Caco-2 (cell line): ENCODE results near the gene MGLL. TPM values are rescaled to one million over a fixed set of nuclear protein-coding genes. Genes with fewer than 3 reads are reported as not detected.

Experiments used
- BruUV-seq: library from RNA; stranded (reverse); fragments of 400-500 nt; replicated peaks from 2 replicates; lab custom pipeline; 2021; lab: Mats Ljungman, UMichigan
- CTCF ChIA-PET: fragments of 300-600 bp; sonication (Branson Sonifier 250); formaldehyde crosslinking; loops from one replicate; lab custom pipeline; 2022; ENCODE audit warnings: antibody characterized with exemption; lab: Charles Lee
- POLR2A ChIA-PET: fragments of 300-600 bp; sonication (Branson Sonifier 250); formaldehyde crosslinking; loops from one replicate; lab custom pipeline; 2022; ENCODE audit warnings: antibody characterized with exemption; lab: Charles Lee
- DNase-seq, 2 experiments: peaks; one replicate each; pipeline versions ENCODE4 v3.0.0 to v3.0.0-alpha.2; 2020 to 2022
- H3K27me3 ChIP-seq: replicated peaks from 2 replicates; pipeline ENCODE4 v1.6.0; 2011; ENCODE audit warnings: low read length; ENCODE audit not compliant: control insufficient read depth, insufficient read depth
- H3K36me3 ChIP-seq: 2 replicates; pipeline ENCODE4 v1.5.1; 2011; ENCODE audit warnings: low read length; ENCODE audit not compliant: control insufficient read depth, insufficient read depth
- H3K4me1 ChIP-seq: fragments of 250-450 bp; sonication (Bioruptor Pico); 2 replicates; pipeline ENCODE4 v1.5.1; 2020; ENCODE audit warnings: mild to moderate bottlenecking
- H3K4me3 ChIP-seq: 2 replicates; pipeline ENCODE4 v1.5.1; 2011; ENCODE audit warnings: low read depth, mild to moderate bottlenecking, control low read depth, low read length
- H3K9me3 ChIP-seq: fragments of 250-450 bp; sonication (Bioruptor Pico); 2 replicates; pipeline ENCODE4 v1.5.1; 2020; ENCODE audit warnings: mild to moderate bottlenecking, moderate library complexity
- H3K27ac Mint-ChIP-seq: one replicate; pipeline ENCODE4 v1.8.0; 2022; ENCODE audit warnings: mixed read lengths; ENCODE audit not compliant: unreplicated experiment
- H3K27me3 Mint-ChIP-seq: one replicate; pipeline ENCODE4 v1.8.0; 2022; ENCODE audit warnings: mixed read lengths; ENCODE audit not compliant: insufficient read depth, unreplicated experiment
- H3K36me3 Mint-ChIP-seq: one replicate; pipeline ENCODE4 v1.8.0; 2022; ENCODE audit warnings: mild to moderate bottlenecking, mixed read lengths; ENCODE audit not compliant: insufficient read depth, unreplicated experiment
- H3K4me1 Mint-ChIP-seq: one replicate; pipeline ENCODE4 v1.8.0; 2022; ENCODE audit warnings: low read depth, mixed read lengths; ENCODE audit not compliant: unreplicated experiment
- H3K4me3 Mint-ChIP-seq: one replicate; pipeline ENCODE4 v1.8.0; 2022; ENCODE audit warnings: mild to moderate bottlenecking, moderate library complexity, mixed read lengths; ENCODE audit not compliant: unreplicated experiment
- H3K9me3 Mint-ChIP-seq: one replicate; pipeline ENCODE4 v1.8.0; 2022; ENCODE audit warnings: mixed read lengths; ENCODE audit not compliant: unreplicated experiment
- intact Hi-C: fragments of 100-400 bp; cut with micrococcal nuclease; formaldehyde crosslinking; loops from one replicate; pipeline ENCODE4 v1.10.0; 2022; ENCODE audit not compliant: unreplicated experiment
- total RNA-seq: library from RNA; stranded (reverse); gene quantifications from 2 replicates; pipeline ENCODE4 v1.2.3, GENCODE V29; 2022
- TF ChIP-seq, protein P1 (sequence below), 2 experiments: fragments of 200-600 bp in 1 of 2; IDR thresholded peaks; 1 replicate in 1 of 2; 2 replicates in 1 of 2; pipeline versions ENCODE4 v1.5.1 to v1.8.0; 2011 to 2022; ENCODE audit warnings: antibody characterized with exemption in 1 of 2, control low read depth in 1 of 2, inconsistent platforms in 1 of 2, low read depth in 1 of 2, low read length in 1 of 2, mild to moderate bottlenecking in 1 of 2, moderate library complexity in 1 of 2; ENCODE audit not compliant: insufficient read depth in 1 of 2, severe bottlenecking in 1 of 2, unreplicated experiment in 1 of 2

The MGLL gene
- total RNA-seq, 1 experiment from 2014 or later = 7.8 TPM

GRCh38 chr3:127736801-127737539, 85.3 kb downstream of the MGLL start:
- no TSS peak for BruUV-seq
- Histone ChIP-seq H3K9me3 (no peaks in the 10 kb centered on the region), H3K27me3 (no peaks in the 10 kb centered on the region), H3K4me3 (no peak overlapping the region), H3K36me3 (no peaks in the 10 kb centered on the region), H3K4me1 (no peaks in the 10 kb centered on the region; the same call in 1 of the 2 replicates)
- intact Hi-C loops = no loop called here
- H3K27me3 Mint-ChIP-seq = no peaks in the 10 kb centered on the region
- TF ChIP-seq, protein P1, sequence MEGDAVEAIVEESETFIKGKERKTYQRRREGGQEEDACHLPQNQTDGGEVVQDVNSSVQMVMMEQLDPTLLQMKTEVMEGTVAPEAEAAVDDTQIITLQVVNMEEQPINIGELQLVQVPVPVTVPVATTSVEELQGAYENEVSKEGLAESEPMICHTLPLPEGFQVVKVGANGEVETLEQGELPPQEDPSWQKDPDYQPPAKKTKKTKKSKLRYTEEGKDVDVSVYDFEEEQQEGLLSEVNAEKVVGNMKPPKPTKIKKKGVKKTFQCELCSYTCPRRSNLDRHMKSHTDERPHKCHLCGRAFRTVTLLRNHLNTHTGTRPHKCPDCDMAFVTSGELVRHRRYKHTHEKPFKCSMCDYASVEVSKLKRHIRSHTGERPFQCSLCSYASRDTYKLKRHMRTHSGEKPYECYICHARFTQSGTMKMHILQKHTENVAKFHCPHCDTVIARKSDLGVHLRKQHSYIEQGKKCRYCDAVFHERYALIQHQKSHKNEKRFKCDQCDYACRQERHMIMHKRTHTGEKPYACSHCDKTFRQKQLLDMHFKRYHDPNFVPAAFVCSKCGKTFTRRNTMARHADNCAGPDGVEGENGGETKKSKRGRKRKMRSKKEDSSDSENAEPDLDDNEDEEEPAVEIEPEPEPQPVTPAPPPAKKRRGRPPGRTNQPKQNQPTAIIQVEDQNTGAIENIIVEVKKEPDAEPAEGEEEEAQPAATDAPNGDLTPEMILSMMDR (IDR thresholded peaks at IDR 0.05; ENCODE audit: insufficient read depth in 1 of 2, low read depth in 1 of 2, low read length in 1 of 2, severe bottlenecking in 1 of 2, unreplicated experiment in 1 of 2) = no peak
- no peak overlapping the region for H3K4me3 Mint-ChIP-seq
- no peak overlapping the region for H3K27ac Mint-ChIP-seq
- POLR2A ChIA-PET = no interaction called here
- no peaks in the 10 kb centered on the region for H3K9me3 Mint-ChIP-seq
- no peaks in the 10 kb centered on the region for H3K36me3 Mint-ChIP-seq
- no peak for DNase-seq
- H3K4me1 Mint-ChIP-seq = no peaks in the 10 kb centered on the region
- CTCF ChIA-PET = no interaction called here

DNA sequence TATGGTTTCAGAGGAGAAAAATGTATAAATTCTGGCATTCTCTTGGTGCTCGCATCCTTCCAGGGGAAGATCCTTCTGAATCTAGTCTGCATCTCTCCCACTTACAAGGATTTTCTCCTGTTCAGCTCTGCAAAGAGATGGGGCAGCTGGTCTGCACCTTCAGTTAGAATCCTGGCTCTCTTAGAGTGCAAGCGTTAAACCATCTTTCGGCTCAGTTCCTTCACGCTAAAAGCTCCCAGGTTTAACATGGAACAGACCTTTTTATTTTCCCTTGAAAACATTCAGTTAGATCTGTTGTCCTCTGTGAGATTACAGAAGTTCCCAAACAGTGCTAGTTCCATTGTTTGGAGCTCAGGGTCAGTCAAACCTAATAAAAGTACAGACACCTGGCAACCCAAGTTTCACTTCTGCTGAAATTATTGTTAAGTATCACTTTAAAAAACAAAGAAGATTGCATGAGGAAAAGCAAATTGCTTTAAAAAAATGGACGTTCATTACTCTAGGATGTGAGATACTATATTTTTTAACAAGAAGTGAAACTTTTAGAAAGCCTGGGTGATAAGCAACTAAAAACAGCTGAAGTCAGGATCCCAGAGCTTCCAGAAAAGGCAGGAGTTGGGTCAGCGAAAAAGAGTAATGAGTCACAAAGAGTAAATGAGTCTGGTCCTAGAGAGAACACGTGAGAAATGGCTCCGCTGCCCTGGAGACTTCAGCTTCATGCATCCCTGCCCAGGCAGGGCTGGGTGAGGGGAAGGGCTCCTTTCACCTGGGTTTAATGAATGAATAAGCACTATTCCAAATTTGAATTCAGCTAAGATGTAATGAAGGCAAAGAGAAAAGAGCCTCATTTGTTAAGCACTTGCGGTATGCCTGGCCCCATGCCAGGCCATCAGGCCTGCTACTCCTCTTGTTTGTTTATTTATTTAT, 86.3 kb downstream of the MGLL start:
- H3K36me3 ChIP-seq = no peaks in the 10 kb centered on the region
- TF ChIP-seq, protein P1 (IDR thresholded peaks at IDR 0.05; ENCODE audit: insufficient read depth in 1 of 2, low read depth in 1 of 2, low read length in 1 of 2, severe bottlenecking in 1 of 2, unreplicated experiment in 1 of 2) = no peak
- Mint-ChIP-seq H3K36me3 (no peaks in the 10 kb centered on the region), H3K9me3 (no peaks in the 10 kb centered on the region), H3K27me3 (no peaks in the 10 kb centered on the region), H3K4me1 (no peaks in the 10 kb centered on the region), H3K27ac (no peak overlapping the region), H3K4me3 (no peak overlapping the region)
- H3K9me3 ChIP-seq = no peaks in the 10 kb centered on the region
- H3K27me3 ChIP-seq = no peaks in the 10 kb centered on the region
- no TSS peak for BruUV-seq
- ChIA-PET CTCF (no interaction called here), POLR2A (interaction anchor here (0.6 kb wide), 1 partner anchor 388 kb away, joined by 3 read pairs; no protein-coding TSS in a partner anchor)
- H3K4me1 ChIP-seq = no peaks in the 10 kb centered on the region; the same call in 1 of the 2 replicates
- intact Hi-C loops = no loop called here
- no peak overlapping the region for H3K4me3 ChIP-seq
- no peak for DNase-seq

GRCh38 chr3:127734754-127735473, 87.4 kb downstream of the MGLL start:
- Mint-ChIP-seq H3K4me1 (no peaks in the 10 kb centered on the region), H3K27ac (no peak overlapping the region), H3K36me3 (no peaks in the 10 kb centered on the region), H3K9me3 (no peaks in the 10 kb centered on the region), H3K4me3 (no peak overlapping the region), H3K27me3 (no peaks in the 10 kb centered on the region)
- no peak for DNase-seq
- Histone ChIP-seq H3K27me3 (no peaks in the 10 kb centered on the region), H3K4me1 (no peaks in the 10 kb centered on the region; the same call in 1 of the 2 replicates), H3K9me3 (no peaks in the 10 kb centered on the region), H3K4me3 (no peak overlapping the region), H3K36me3 (no peaks in the 10 kb centered on the region)
- POLR2A ChIA-PET = no interaction called here
- CTCF ChIA-PET = no interaction called here
- TF ChIP-seq, protein P1 (IDR thresholded peaks at IDR 0.05; ENCODE audit: insufficient read depth in 1 of 2, low read depth in 1 of 2, low read length in 1 of 2, severe bottlenecking in 1 of 2, unreplicated experiment in 1 of 2) = no peak
- intact Hi-C loops = no loop called here
- BruUV-seq = no TSS peak
